Measurements from ENCODE around the gene METTL1.

Gene METTL1

DNA sequence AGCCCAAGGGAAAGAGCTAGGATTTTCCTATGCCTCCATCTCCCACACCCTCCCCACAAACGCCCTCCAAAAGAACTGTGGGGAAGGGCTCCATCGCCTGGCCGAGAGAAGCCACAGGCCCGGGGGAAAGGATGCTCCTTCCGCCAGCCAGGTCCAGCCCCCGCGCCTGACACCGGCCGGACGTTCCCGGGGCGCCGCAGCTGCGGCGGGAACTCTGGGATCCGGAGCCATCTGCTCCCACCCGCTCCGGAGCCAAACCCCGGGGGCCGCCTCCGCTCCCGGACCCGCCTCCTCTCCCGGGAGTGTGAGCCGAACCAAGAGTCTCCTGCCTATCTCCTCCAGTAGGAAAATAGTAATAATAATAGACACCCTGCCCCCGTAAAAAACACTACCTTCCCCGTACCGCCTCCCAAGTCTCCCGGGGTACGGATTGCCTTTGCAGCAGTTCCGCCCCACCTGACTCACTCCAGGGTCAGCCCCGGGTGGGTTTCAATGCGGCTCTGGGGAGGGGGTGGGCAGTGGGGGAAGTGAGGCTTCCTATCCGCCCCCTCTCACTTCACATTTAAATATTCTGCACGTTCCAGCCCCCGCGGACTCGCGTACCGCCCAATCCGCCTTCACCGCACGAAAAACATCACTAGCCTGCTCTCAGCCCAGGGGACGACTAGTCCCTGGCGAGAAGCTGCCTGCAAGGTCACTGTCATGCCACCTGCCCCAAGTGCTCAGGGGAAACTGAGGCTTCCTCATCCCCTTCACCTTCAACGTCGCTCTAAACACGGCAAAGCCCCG is 35.8 kb downstream of the METTL1 start:
- no peak for DNase-seq

DNA sequence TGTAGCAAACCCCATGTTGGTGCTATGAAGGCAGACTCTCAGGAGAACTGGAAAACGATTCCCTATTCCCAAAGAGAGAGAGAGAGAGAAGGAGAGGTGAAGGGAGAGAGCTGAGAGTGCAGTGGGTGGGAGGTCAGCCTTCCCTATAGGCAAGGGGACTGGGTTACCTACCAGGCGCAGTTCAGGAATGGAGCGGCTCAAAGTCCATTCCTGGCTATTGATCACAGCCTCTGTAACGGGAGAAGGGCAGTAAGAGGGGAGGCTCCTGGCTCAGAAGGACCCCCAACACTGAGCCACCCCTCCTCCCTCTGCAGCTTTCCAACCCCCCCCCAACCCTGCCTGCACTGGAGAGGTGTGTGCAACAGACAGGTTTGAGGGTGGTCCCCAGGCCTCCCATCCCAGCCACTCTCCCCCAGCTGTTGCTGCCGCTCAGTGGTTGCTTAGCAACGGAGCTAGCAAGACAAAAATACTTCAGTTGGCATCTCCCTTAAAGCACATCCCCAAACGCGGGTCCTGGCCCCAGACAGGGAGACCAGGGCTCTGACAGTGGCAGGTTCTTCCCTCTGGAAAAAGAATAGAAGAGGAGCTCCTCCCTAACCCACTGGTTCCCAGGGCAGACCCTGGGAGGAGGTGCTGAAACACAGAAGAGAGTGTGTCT is 36.6 kb downstream of the METTL1 start:
- no peak for DNase-seq

DNA sequence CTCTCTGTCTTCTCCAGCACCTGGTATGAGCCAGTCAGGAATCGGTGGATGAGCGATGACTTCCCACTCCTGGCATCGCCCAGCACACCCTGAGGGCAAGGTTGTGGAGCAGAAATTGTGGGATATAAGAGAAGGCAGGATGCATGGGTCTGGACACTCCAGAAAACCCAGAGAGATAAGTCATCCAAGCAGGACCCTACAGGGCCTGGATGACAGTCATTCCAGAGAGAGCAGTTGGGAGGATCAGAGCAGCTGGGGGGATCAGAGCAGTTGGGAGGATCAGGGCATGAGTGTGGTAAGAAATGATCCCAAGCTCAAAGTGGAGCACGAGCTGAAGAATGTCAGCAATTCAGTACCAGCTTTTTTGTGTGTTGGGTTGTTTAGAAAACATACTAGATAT is 37.3 kb downstream of the METTL1 start:
- no peak for DNase-seq

DNA sequence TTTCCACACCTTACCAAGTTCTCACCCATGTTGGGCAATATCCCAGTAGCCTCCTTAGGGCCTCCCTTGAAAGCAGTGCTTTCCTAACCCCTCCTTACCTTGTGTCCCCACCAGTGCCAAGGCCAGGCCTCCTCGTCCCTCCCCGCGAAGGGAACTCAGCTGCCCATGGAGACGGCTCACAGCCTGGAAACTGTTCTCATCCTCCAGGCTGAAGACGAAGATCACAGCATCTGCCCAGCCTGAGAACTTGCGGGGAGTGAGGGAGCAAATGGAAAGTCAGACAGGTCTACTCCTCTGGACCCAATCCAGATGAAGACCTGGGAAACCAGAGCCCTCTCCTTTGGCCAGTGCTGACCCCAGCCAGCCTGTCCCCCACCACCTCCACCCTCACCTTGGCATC is 38.0 kb downstream of the METTL1 start:
- no peak for DNase-seq

DNA sequence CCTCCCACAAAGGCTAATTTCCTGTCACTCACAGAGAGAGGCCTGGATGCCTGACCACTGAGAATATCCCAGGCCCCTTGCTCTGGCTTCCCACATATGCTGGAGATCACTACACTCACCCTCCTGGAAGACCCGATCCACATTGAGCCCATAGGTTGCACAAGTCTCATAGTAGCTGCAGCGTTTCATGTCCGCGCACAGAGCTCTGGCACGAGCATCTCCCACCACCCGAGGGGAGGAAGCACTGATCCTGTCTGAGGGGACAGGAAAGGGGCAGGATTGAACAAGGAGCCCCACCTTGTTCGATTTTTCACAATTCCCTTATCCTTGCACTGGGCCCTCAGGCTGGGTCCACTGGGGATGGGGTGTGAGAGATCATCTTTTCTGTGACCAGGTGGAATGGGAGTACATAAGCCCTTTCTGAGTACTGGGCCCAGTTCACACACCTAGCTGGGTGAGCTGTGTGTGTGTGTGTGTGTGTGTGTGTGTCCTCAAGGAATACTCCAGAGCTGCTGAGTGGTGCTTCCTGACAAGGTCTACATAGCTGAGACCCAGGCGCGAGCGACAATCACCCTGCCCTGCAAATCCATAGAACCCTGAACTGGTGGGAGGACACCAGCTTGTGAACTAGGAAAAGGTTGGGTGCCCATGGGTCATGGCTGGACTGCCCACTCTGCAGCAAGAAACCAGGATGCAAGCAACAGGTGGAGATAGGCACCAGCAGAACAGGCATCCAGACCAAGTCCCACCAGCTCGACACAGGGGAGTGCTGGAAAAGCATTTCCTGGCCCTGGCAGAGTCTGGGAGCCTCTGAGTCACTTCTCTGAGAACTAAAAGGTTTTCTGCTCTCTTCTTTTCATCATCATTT is 38.9 kb downstream of the METTL1 start:
- peak; percentile 48 for DNase-seq

DNA sequence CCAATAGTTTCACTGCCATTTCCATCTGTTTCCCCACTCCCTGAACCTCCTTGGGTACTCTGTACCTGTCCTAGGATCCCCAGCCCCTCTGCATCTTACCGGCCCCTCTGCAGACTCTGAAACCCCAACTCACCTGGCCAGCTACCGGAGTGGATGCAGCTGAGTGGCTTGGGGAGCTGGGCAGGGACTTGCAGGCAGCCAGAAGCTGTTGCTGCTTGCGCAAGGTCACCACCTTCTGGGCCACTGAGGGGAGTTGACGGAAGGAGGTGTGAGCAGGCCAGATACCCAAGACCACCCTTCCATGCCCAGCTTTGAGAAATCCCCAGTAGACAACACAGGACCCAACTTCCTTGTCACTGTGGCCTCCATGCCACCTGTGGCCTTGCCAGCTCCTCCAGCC is 39.6 kb downstream of the METTL1 start:
- peak; percentile 48 for DNase-seq

DNA sequence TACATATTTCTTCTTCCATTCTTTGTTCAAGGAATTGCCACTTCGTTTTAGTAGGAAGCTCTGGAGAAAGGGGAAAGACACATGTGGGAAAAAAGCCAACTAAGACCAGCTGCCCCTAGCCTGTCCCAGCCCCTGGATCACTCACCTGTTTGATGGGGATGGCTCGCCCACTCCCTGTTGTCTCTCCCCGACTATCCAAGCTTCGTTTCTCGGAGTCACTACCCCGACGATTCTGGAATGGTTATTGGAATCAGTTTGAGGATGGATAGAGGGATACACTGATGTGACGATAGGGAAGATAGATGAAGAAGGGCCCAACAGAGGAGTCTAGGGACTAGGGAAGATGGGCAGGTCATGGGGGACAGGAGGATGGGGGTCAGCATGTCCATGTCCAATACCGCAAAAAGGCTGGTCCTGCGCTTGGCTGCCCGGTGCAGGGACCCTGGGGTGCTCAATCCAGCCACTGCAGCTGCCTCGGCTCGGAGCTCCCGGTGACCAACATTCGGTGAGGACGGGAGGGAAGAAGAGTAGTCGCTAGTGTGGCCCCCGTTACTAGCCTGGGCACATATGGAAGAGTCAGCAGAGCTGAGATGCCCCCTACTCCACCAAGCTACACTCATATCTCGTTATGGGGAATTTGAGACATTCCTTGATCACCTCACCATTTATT is 40.4 kb downstream of the METTL1 start:
- DNase-seq: no peak

DNA sequence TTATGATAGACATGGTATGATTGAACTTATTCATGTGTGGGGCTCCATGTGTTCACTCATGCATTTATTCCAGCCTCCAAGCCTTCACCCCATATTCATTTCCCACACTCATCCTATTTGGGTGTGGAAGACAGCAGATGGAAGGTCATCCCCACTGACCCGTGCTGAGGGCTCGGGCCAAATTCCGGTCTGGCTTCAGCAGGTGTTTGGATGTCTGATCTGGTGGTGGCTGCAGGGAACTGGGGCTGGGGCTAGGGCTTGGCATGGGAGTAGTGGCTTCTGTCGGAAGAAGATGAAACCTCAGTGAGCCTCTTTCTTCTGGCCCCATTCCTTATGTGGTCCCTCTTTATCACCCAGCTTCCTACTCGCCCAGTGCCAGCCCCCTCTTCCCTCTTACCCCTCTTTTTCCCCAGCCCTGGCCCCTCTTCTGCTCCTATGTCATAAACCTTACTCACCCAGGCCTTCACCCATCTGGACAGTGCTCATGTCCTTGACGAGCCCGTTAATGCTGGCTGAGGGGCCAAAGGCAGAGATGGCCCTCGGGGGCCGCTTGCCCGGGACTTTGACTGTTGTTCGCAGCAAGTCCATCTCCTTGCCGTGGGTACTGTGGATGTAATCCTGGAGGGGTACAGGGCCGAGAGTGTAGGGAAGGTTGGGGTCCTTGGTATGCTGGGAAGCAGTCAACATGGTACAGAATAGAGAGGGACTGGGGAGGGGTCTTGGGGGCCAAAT is 41.4 kb downstream of the METTL1 start:
- no peak for DNase-seq

DNA sequence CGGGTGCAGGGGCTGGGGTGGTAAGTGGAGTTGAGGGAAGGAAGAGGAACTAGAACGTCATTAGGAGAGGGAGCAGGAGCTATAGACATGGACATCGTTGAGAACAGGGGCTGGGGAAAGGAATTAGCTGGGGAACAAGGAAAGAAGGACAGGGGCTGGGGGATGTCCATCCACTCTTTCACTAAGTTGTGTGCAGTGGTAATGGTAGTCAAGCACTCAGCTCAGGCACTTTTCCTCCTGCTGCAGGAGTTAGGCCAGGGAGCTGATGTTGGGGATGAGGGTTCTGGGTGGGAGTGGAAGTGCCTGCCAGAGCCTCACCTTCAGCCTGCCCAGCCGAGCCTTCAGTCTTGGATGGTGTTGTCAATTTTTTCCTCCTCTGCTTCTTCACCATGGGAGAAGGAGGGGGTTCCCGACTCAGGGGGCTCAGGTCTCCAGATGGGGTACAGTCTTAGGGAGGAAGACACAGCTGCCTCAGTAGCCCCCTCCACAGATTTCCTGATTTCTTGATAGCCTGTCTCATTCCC is 42.5 kb downstream of the METTL1 start:
- no peak for DNase-seq

DNA sequence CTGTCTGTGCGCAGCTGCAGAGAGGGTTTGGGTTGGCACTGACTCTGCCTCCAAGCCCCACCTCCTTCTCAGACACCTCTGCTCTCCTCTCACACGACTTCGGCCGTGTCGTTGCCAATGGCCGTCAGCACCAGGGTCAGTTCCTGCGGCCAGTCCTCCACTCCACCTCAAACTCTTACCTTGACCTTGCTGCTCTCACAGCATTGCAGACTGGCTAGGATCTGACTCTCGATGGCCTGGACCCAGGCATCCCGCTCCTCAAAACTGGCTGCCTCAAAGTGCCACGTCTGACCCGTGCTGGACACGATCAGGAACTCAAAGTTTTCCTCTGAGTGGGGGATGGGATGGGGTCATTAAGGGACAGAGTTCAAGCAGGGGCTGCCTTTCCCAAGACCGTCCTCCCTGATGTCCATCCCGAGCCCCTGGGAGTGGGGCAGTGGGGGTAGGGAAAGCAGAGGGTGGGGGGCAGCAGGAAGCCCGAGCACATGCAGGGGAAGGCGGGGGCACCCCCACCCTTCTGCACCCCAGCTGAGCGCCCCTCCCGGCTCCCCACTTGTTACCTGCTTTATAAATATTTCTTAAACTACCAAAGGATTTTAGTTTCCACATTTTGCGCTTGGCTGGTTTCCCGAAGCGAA is 44.0 kb downstream of the METTL1 start:
- DNase-seq: no peak

DNA sequence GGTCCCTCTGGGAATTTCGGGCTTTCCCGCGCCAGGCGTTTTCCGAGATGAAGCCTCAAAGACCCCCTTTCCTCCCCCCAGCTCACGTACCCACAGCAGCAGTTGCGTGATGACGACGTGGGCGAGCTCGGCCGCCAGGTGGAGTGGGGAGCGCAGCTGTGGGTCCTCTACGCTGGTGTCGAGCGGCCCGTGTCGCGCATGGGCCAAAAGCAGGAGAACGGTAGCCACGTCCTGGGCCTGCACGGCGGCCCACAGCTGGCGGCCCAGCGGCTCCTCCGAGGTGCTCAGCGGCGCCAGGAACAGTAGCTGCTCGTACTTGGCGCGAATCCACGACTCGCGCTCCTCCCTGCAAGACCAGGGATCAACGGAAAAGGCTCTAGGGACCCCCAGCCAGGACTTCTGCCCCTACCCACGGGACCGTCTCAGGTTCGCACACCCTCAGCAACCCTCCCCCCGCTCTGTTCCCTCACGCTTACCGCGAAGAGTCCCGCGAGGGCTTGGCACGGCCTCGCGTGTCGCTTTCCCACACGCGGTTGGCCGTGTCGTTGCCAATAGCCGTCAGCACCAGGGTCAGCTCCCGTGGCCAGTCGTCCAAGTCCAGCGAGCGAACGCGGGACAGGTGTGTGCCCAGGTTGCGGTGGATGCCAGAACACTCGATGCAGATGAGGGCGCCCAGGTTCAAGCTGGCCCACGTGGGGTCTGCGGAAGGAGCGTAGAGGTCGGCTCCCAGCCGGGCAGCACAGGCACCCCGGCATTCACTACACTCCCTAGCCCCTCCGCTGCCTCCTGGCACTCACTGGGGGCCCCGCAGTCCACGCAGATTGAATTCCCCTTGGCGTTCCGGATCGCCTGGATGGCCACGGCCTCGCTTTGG is 44.8 kb downstream of the METTL1 start:
- no peak for DNase-seq

DNA sequence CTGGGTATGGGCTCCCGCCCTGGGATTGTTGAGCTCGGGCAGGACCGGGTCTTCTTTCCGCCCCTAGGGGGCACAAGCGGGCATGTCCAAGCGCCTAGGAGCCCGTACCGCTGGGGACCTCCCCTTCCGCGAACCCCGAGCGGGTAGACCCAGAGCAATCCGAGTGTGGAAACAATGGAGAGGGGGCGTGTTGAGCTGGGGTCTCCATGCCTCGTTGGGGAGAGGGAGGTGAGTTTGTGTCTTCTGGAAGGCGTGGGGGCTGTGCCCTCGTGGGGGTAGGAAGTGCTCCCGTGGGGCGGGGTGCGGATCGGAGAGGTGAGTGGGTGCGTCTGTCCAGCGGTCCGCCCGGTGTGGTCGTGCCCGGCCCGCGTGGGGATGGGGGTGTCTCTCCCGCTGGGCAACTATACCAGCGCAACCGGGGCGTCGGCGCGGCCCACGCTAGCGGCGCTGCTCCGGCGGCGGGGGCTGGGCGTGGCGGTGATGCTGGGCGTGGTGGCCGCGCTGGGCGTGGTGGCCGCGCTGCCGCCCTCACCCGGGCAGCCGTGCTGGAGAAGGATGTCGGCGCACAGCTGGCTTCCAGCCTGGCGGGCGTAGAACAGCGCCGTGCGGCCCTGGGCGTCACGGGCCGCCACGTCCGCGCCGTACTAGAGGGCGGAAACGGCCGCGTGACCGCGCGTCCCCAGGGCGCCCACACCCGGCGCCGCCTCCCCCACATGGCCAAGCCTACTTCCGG is 45.6 kb downstream of the METTL1 start:
- no peak for DNase-seq

DNA sequence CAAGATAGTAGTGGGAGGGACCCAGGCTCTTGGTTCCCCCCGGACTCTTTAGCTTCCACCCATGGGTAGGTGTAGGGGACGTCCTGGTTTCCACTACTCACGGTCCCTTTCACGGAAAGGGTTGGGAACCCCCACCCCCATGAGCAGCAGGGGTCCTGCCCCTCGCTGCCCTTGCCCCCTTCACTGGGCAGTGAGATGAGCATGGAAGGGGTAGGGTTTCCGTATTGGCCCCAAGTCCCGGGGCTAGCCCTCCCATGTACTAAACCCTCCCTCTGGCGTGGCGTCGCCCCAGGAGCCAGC is 46.1 kb downstream of the METTL1 start:
- no peak for DNase-seq

DNA sequence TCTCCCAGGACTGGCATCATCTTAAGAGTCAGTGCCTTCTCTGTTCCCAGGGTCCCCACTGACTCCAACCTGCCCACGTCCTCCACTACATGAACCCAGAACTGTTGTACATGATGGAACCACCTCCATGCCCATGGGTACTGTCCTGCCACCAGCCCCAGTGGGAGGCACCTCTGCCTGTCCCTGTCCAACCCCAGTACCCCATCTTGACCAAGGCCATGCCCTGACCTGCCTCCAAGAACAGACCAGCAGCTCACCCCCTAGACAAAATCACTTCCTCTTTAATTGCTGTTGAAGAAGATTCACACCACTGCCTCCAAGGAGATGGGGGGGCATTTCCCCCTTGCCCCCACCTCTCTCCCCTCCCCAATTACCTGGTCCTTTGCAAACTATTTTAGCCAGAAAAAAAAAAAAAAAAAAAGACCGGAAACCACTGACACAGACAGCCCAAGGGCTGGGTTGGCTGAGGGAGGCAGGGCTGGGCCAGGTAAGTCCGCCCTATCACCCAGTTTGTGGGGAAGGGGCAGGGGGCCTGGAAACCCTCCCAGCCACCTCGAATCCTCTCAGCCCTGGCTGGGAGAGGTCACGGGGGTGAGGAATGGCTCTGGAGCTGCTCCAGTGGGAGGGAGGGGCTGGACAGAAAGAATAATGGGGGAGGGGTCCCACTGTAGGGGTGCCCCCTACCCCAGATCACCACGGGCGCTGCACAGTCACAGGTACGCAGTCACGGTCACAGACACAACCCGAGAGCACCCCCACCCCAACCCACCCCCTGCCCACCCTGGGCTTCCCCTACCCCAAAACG is 46.8 kb downstream of the METTL1 start:
- DNase-seq: no peak

DNA sequence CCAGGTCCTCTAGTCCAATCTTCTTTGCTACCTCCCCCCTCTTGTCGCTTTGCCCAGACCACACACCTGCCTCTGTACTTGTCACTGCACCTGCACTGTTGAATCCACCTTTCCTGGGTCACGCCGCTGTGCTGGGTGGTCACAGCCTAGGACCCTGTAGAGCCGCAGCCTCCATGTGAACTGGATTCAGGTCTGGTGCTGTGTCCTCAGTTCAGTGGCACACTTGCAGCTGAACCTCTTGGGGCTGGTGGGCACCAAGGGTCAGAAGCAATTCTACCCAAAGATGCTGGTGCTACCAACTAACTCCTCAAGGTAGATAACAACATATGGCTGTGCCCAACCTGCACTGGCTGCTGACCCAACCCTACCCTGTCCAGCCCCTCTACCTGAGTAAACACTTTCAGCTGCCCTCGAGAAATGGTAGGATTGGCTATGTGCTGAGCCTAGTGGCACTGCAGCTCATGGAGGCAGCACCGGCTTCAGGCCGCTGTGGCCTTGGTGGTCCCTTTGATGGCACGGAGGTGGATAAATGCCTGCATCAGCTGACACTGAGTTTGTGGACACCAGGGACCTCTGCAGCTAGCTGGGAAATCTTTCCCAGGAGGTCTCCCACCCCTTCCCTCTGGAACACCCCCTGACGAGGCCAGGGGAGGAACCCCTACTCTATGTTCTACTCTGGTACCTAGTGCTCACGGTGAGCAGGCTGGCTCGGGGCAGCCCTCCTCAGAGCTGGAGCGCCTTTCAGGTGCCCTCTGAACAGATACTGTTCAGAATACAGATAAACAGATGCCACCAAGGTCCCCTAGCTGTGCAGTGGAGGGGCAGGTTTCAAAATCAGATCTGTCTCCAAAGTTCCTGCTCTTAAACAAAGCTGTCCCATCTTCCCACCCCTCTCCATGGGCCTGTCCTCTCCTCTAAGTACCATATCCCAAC is 47.6 kb downstream of the METTL1 start:
- no peak for DNase-seq

DNA sequence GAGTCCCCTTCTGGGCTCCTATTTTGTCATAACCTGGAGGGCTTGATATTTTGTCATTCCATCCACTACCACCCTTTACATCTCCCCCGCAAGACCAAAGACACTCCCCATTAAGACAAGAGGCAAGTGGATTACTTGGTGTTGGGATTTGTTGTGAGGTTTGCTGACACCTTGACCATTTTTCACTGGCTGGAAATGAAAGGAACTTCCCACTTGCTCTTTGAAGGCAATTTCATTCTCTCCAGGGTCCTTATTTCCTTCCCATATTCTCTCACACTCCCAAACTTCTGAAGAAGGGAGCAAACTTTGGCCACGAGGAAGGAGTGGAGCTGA is 48.3 kb downstream of the METTL1 start:
- DNase-seq: no peak

DNA sequence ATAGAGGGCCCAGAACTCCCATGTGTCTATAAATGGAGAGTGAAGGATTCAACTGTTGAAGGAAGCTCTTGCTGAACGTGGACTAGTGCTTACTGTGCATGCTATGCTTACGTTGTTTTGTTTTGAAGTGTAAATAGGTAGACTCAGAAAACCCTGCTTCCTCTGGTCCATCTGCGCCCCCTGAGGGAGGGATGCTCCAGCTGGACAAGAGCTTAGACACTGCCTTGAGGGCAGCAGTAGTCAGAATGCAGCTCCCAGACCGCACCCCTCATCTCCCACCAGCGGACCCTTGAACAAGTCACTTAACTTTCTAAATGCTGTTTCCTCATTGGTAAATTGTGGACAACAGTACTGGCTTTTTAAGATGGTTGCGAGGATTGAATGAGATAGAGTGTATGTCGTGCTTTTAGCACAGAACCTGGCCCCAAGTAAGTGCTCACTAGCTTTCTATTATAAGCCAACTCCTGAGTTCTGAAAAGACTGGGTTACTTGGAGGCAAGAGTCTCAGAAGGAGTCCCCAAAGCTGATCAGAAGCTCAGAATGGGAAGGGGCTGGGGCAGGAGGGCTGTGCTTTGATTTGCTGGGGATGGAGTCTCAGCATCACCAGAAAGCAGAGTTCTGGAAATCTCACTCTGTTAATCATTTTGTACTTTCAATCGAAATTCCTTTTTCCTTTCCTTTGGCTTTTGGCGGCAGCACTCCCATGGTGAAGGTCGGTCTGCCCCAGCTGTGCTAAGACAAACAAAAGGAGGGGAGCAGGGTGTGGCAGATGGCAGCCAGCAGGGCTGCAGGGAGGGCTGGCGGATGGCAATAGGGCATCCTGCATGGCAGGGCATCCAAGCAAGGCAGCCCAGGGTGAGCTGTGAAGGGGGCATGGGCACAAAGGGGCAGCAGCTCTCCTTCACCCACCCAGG is 48.9 kb downstream of the METTL1 start:
- DNase-seq: no peak
